MV-4-11 (cell line): Measurements from ENCODE around the gene RUNX3.
"Not testable (repeated sequence)": the region's sequence is repeated elsewhere in the genome, so short reads cannot be mapped to it uniquely, and the experiment has no call there.

ENCODE experiments used
- DNase-seq: peaks from one replicate; lab custom pipeline; 2025; lab: John Stamatoyannopoulos, UW

RUNX3 gene

GRCh38 chr1:24900486-24900849, 29.6 kb downstream of the RUNX3 start:
- no peak for DNase-seq

GRCh38 chr1:24899581-24900485, 30.2 kb downstream of the RUNX3 start:
- no peak for DNase-seq

GRCh38 chr1:24898909-24899439, 31.1 kb downstream of the RUNX3 start:
- no peak for DNase-seq

GRCh38 chr1:24898152-24898908, 31.7 kb downstream of the RUNX3 start:
- DNase-seq, result peak; percentile 26

- DNase-seq, result no peak
These were observed 32.6 kb downstream of the RUNX3 start for GRCh38 chr1:24897263-24898151.

GRCh38 chr1:24896596-24897262, 33.3 kb downstream of the RUNX3 start:
- no peak for DNase-seq

GRCh38 chr1:24896176-24896575, 33.9 kb downstream of the RUNX3 start:
- DNase-seq, result no peak

- no peak for DNase-seq
These were observed 34.6 kb downstream of the RUNX3 start for GRCh38 chr1:24895511-24895910.

GRCh38 chr1:24894002-24894401, 36.1 kb downstream of the RUNX3 start:
- no peak for DNase-seq

- DNase-seq, result no peak
These were observed 36.6 kb downstream of the RUNX3 start for GRCh38 chr1:24893431-24893830.

- DNase-seq, result no peak
These were observed 37.6 kb downstream of the RUNX3 start for GRCh38 chr1:24892188-24893153.

- DNase-seq, result not testable (repeated sequence)
These were observed 38.7 kb downstream of the RUNX3 start for GRCh38 chr1:24891367-24891766.

GRCh38 chr1:24890887-24891286, 39.2 kb downstream of the RUNX3 start:
- no peak for DNase-seq

GRCh38 chr1:24888971-24889676, 41.0 kb downstream of the RUNX3 start:
- DNase-seq, result no peak

- DNase-seq, result no peak
These were observed 41.8 kb downstream of the RUNX3 start for GRCh38 chr1:24888061-24888970.

GRCh38 chr1:24886241-24886640, 43.8 kb downstream of the RUNX3 start:
- no peak for DNase-seq

GRCh38 chr1:24884751-24885150, 45.3 kb downstream of the RUNX3 start:
- no peak for DNase-seq

- DNase-seq, result no peak
These were observed 49.0 kb downstream of the RUNX3 start for GRCh38 chr1:24881034-24881433.
